Activated T-cell treated with anti-CD3 and anti-CD28 coated beads for 24 hours (primary cell): ENCODE measurements around the gene APBB1.
A peak's percentile ranks its signal among the peaks of the same experiment; 100 is the strongest.

Source experiments
- DNase-seq: peaks from one replicate; pipeline ENCODE4 v3.0.0-alpha.2; 2020; ENCODE audit warnings: low read depth

Gene APBB1

DNA sequence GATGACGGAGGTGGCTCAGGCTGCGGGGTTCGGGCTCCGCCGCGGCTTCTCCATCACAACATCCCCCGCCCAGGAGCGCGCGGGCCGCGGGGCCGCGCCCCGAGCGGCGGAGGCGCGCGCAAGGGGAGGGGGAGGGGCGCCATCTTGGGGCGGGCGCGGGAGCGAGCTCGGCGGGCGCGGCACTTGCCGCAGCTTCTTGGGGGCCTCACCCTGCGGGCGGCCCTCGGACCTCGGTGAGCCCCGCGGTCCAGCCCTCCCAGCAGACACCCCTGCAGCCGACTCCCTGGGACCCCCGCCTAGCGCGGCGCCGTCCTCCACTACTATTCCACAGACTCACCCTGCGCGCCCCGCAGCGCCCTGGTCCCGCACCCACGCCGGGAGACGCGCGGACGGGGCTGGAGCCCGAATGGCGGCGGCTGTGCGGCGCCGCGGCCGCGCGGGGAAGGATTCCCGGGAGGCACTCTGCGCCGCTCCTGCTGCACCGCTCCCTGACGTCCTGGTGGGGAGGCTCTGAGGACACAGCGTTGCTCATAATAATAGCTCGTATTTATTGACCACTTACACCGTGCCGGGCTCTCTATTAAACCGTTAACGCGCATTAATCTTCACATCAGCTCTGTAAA is at the start of gene APBB1:
Gene APBB1 (minus strand): TSS at position 86 of the 623 bp plus-strand sequence. CDS start 7,747 bp downstream, outside the sequence.
- DNase-seq: peak; percentile 65

DNA sequence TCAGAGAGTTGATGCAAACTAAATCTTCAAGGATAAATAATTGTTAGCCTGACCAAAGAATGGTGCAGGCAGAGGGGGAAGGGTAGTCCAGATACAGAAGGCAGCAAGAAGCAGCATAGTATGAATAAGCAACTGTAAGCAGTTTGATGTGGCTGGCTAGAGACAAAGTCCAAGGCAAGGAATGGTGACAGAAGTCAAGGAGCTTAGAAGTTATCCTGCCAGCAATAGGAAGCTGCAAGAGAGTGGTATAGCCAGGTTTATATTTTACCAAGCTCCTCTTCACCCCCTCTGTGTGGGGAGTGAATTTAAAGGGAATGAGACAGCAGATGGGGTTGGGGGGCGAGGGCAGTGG is 40.2 kb upstream of the APBB1 start:
- DNase-seq: no peak

DNA sequence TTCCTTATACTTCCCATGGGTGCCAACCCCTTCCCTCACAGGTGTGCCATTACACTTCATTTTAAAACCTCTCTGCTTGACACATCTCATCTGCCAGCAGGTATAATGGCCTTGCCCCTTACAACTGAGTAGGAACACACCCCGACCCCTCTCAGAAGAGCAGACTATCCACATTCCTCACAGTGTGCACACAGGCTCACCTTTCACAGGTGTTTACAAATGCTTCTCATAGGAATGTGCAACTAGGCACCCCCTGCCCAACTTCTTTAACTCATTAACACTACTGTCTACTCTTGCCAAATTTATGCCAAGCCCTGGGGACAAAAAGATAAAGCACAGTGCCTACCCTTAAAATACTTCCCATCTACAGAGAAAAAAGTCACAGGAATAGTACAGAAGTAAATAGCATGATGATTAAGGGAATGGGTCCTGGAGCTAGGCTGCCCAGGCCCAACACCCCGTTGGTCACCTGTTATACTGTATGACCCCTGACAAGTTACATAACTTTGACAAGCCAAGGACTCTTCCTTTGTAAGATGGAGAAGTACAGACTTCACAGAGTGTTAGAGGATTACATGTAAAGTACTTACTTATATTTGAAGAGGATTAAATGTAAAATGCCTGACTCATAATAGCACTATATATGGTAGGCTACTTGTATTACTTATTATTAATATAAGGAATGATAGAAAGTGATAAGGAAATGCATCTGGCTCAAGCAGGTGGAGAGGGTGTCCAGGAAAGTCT is 39.6 kb upstream of the APBB1 start:
- no peak for DNase-seq

DNA sequence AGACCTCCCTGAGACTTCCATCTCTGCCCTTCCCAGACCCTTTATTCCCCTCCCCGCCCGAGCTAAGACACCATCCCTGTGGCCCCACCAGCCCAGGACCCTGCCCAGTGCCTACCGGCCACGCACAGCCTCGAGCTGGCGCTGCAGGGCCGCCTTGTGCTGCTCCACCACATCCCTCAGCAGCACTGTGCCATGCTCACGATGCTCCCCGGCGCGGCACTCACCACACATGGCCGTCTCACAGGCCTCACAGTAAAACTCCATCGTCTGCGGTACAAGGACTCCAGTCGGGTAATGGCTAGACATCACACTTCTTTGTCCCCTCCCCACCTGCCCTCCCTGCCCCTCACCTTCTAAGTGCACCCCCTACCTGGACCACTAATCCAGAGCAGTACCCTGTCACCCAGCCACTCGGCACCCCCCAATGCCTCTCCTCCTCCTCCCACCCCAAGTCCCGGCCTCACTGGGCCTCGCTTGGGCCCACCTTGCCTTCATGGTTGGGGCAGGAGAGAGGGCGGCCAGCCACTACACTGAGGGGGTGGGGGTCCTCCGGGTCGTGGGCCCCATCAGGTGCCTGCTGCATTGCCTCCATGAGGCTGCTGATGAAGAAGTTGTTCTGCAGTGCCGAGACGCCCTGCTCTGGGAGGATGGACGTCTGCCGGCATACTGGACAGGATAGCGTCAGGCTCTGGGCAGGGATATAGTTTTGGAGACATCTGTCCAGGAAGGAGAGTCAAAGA is 38.9 kb upstream of the APBB1 start:
- no peak for DNase-seq

DNA sequence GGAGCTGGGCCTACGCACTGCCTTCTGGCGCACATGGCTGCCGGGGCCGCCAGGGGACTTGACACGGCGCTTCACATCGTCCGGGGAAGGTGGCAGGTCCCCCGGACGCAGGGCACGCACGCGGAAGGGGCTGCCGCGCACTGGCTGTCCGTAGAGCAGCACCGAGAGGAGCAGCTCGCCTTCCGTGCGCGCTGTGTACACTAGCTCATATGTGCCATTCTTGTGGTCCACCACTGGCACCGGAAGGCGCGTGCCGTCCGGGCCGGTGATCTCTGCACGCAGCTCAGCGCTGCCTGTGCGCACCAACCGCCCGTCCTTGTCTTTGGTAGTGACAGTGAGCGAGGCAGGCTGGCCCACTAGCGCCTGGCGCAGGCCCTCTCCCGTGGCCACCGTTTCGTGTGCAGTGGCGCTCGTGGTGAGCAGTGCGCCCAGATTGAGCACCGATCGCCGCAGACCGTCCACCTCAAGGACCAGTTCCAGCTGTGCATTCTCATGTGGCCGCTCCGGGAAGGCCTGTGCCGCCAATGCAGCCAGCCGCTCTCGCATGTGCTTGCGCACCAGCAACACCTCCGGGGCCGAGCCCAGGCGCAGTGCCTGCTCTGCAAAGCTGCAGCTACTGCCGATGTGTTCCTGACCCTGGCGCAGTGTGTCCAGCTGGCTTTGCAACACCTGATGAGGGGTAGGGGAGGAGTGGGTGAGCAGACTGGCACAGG is 37.6 kb upstream of the APBB1 start:
- DNase-seq: no peak

DNA sequence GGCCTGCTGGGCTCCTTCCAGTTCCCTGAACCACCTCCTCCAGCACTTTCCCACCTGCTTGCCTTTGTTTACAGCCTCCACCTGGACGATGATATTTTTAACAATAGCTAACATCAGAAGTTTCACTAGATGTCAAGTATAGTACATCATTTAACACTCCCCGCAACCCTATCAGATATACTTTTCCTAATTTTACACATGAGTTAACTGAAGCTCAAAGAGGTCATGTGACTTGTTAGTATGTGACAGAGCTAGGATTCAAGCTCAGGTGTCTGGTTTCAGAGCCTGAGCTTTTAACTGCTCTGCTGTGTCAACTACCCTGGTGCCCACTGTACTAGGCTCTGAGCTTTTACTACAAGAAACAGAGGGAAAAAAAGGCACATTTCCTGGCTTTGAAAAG is 36.2 kb upstream of the APBB1 start:
- no peak for DNase-seq

DNA sequence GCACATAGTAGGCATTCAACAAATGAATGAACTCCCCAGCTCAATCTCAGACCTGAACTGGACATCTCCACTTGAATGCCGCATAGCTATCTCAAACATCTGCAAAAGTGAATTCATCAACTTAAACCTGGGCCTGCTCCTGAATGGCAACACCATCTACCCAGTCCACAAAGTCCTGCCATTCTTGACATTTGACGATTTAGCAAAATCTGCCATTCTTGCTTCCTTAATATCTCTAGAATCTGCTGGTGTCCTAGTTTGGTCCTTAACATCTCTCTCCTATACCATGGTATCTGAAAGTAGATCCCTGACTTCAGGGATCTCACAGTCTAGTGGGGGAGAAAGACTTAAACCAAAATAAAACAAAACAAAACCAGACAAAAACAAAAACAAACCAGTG is 34.3 kb upstream of the APBB1 start:
- DNase-seq: no peak

DNA sequence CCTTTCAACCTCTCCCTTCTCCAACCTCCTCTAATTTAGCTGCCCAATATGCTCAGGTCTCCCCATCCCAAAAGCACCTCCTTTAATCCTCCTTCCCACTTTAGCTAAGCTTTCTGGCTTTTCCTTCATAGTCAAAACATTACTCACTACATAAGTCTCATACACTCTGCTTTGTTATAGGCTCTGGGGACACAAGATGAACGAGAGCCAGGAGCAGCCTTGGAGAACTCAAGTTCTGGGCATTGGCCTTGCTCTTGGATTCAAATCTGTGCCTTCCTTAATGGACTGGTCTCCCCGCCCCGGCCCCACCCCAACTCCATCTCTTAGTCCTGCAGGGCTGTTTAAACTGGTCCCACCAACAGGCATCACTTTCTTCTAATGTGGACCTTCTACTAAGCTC is 33.3 kb upstream of the APBB1 start:
- no peak for DNase-seq

DNA sequence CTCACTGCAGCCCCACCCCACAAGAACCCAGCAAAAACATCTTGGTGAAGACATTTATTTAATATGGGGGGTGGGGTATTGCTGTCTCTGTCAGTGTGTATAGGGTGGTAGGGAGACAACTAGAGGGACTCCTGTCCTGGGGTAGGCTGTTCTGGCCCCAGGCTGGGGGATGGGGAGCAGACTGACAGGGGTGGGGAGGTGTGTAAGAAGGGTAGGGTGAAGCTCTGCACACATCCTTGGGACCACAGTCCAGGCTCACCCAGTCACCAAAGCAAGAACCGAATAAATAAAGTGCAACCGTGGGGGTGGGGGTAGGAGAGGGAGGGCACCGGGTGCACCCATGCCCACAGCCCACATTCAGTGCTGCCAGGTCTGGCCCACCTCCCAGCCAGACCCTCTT is 29.7 kb upstream of the APBB1 start:
- no peak for DNase-seq

DNA sequence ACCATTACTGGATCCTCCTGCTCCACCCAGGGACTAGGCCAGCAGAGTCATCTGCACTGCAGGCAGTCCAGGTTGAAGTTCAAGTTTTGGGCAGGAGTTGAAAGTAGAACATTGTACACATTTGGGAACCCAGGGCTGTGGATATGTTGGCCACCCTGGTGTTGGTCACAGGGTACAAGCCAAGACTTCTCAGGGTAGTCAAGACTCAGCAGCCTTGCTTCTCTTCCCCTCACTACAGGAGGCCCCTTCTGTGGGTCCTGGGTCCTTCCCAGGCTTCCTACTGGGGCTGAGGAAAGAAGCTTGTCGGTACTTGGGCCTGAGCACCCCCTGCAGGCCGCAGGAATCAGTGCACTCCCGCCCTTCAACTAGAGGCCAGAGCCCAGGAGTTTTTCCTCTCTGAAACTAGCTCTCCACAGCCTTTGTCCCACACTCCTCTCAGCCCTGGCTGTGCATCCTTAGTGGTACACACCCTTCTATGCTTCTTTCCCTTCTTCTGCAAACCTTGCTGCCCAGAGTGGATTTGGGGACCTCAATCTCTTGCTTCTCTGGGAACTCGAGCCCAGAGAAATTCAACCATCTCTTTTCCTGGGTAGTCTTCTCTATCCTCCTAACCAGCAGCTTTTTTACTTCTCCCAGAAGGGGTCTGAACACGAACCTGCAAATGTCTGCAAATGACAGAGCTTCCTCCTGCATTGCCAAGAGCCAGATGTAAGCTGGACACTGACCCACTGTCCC is 24.5 kb upstream of the APBB1 start:
- DNase-seq: peak; percentile 26

DNA sequence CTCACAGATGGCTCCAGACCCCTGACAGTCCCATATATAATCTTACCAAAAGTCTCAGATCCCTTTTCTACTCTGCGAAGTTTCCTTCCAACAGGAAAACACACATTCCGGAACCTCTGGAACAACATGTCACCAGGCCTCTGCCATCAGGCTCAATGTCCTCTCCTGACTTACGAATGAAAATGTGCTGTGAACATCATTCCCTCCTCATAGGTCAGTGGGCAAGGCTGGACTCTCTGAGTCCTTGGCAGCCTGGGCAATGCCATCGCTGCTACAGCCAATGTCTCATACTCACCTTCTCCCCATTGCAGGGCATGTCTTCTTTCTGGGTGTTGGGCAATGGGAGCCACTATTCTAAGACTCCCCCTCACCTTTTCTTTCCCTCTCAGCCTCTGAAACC is 23.5 kb upstream of the APBB1 start:
- DNase-seq: no peak

DNA sequence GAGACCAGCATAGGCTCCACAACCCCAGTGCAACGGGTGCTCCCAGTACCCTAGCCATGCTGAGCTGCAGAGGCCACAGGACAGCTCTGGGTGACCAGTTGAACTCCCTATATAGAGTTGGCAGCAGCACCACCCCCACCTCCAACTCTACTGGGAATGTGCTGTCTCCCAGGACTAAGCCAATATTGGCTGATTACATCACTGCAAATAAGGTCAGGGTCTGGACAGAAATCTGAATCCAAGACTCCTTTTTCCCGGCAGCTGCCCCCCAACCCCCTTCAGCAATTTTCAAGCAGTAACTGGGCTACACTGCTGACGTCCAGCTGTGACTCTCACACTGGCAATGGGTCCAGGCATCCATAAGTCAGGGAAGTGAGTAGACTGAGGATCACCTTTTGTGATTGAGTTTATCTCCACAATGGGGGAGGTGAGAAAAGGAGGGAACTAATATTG is 22.0 kb upstream of the APBB1 start, which contains the start of gene HPX:
Gene HPX (minus strand): TSS at position 82 of the 453 bp plus-strand sequence. CDS start 24 bp downstream, at position 58.
- DNase-seq: no peak

DNA sequence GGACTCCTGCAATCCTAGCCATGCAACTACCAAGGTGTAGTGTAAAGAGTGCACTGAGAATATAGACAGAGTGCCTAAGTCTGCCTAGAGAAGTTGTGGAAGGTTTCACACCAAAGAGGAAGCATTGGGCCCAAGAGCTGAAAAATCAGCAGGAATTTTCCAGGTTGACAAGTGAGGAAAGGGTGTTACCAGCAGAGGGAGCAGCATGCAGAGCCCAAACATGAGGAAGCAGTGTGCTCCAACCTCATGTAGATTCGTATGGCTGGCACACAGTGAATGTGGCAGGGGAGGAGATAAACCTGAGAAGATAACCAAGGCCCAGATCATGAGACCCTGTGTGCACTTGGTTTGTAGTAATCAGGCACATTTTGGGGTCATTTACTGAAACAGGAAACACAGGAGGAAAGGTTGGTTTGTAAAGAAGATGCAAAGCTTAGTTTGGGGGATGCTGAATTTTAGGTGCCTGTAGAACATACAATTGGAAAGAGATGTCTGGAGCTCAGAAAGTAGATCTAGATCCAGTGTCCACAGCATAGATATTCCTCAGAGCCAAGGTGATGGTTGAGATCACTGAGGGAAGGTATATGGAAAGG is 20.2 kb upstream of the APBB1 start:
- DNase-seq: peak; percentile 35

DNA sequence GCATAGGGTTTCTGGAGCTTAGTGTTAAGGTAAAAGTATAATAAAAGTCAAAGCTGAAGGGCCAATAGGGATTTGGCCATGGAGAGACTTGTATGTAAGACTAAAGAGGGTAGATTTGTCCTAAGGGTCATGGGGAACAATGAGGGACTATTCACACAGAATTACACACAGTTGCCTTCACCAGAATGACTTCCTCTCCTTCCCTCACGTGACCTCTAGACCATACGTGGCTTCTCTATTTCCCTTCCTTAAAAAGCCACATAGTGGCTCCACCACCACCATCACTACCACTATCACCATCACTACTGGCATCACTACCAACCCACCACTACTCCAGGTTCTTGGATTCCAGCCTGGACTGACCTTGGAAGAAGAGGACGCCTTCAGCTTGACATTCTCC is 19.1 kb upstream of the APBB1 start:
- DNase-seq: no peak

DNA sequence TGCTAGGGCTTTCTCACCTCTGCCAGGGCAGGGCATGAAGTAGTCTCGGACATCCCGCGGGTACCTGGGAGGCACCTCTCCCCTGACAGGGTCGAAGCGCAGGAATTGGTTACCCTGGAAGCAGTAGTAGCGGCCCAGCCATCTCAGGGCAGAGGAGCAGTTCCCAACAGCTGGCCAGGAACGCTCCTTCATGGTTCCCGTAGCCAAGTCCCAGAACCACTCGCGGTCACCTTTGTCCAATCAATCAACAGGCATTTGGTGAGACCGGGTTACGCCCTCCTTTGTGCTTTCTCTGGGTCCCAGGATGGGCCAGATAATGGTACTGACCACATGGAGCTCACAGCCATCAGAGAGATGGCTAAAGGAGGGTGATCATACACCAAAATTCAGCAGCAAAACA is 18.5 kb upstream of the APBB1 start:
- DNase-seq: no peak

DNA sequence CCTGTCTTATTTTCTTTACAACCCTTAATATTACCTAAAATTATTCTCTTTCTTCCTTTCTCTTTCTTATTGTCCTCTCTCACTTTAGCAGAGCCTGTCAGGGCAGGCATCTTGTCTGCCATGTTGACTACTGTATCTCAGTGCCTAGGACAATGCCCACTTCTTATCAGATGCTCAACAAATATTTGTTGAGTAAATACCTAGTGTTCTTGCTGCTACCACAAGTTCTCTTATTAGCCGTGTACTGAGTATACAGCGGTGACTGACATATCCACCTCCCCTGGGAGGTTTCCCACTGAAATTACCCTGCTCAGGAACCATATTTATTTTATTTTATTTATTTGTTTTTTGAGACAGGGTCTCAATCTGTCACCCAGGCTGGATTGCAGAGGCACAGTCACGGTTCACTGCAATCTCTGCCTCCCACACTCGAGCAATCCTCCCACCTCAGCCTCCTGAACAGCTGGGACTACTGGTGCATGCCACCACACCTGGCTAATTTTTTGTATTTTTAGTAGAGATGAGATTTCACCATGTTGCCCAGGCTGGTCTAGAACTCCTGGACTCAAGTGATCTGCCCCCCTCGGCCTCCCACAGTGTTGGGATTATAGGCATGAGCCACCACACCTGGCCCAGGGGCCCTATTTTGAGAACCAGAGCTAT is 15.2 kb upstream of the APBB1 start:
- no peak for DNase-seq

DNA sequence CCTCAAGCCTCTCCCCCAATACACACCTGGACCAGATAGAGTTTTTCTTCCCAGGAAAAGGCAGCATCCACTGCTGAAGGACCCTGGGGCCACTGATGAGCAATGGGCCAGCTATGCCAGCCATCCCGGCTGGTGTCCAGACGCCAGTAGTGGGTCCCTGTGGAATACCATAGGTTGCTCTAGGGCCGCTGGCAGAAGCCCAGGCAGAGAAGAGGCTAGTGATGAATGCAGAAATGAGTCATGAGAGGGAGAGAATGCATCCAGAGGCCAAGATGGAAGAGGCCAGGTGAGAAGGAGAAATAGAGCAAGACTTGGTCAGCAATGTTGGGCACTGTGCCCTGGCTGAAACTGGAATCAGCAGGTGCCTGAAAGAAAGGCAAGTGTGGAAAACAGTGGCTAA is 13.0 kb upstream of the APBB1 start:
- no peak for DNase-seq

DNA sequence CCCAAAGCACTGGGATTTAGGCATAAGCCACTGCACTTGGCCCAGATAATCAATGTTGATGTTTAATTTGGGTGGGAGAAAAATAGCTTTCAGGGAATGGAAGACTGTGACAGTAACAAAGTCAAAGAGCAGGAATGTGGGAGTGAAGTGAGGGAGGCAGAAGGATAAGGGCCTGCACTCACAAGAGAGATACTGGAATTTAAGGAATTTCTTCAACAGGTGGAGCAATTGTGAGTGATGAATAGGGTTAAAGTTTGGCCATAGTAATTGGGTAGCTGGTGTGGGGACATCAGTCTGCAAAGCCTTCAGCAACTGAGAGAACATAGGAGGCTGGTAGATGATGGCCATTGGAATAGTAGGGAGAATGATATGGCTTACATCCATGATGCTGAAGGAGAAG is 8.6 kb upstream of the APBB1 start:
- DNase-seq: no peak

DNA sequence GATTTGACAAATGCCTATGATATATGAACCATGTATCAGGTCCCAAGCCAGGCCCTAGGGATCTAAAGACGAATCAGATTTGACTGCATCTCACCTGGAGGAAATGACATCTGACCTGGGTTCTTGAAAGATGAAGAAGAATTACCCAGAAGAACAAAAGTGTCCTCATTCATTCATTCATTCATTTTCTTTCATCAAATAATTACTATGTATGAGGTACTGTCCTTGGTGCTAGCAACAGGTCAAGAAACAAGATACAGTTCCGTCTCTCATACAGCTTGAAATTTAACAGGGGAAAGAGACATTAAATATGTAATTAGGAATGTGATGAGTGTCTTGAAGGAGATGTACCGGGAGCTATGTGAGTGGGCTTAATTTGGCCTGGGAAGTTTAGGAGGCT is 1.8 kb upstream of the APBB1 start:
- DNase-seq: no peak

DNA sequence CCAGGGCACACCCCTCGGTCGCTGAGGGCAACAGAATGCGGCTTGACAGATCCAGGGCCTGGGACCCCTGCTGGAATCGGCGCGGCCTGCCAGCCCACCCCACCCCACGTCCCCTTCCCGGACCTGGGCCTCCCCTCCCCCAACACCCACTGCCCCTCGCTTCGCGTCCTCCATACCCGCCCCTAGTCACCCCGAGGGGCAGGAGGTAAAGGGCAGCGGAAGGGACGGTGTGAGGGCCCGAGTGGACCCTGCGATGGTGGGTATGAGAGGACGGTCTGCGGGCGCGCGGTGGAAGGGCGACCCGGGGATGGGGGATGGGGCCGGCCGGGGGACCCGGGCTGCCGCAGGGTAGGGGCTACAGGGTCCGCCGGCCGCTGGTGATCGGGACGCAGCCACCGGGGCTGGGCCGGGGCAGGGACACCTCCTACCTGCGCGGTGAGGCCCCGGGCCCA is 311 bp downstream of the APBB1 start:
- no peak for DNase-seq
